ENCODE data around the gene SLC44A3. TPM values are rescaled to one million over a fixed set of nuclear protein-coding genes. Genes with fewer than 3 reads are reported as not detected.
"Not testable (repeated sequence)": the region's sequence is repeated elsewhere in the genome, so short reads cannot be mapped to it uniquely, and the experiment has no call there.

SLC44A3 gene
- total RNA-seq, 2 experiments from 2014 or later: 0.27 to 0.36 TPM

GRCh38 chr1:94836891-94837290, 16.7 kb downstream of the SLC44A3 start:
- H3K36me3 Mint-ChIP-seq (ENCODE audit: low read depth): no peaks in the 10 kb centered on the region
- no peaks in the 10 kb centered on the region for H3K4me1 ChIP-seq (ENCODE audit: insufficient read depth, low read length)
- TF ChIP-seq, protein P1, sequence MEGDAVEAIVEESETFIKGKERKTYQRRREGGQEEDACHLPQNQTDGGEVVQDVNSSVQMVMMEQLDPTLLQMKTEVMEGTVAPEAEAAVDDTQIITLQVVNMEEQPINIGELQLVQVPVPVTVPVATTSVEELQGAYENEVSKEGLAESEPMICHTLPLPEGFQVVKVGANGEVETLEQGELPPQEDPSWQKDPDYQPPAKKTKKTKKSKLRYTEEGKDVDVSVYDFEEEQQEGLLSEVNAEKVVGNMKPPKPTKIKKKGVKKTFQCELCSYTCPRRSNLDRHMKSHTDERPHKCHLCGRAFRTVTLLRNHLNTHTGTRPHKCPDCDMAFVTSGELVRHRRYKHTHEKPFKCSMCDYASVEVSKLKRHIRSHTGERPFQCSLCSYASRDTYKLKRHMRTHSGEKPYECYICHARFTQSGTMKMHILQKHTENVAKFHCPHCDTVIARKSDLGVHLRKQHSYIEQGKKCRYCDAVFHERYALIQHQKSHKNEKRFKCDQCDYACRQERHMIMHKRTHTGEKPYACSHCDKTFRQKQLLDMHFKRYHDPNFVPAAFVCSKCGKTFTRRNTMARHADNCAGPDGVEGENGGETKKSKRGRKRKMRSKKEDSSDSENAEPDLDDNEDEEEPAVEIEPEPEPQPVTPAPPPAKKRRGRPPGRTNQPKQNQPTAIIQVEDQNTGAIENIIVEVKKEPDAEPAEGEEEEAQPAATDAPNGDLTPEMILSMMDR (IDR thresholded peaks at IDR 0.05): no peak
- H3K27me3 Mint-ChIP-seq: peaks cover 29% of the 10 kb centered on the region
- no peaks in the 10 kb centered on the region for H3K9me3 ChIP-seq (ENCODE audit: control insufficient read depth in 1 of 2, insufficient read depth in 1 of 2, low read length in 2 of 2)
- CTCF ChIA-PET: no interaction called here
- POLR2A ChIA-PET: no interaction called here
- ATAC-seq (ENCODE audit: poor library complexity) (no peak), DNase-seq (no peak)
- no peak overlapping the region for H3K4me3 ChIP-seq (ENCODE audit: low read length)
- H3K4me3 Mint-ChIP-seq: no peak overlapping the region
- H3K36me3 ChIP-seq (ENCODE audit: insufficient read depth, low read length): no peaks in the 10 kb centered on the region
- H3K27ac ChIP-seq (ENCODE audit: low read depth in 1 of 2, low read length in 2 of 2): no peak overlapping the region
- H3K9me3 Mint-ChIP-seq: no peaks in the 10 kb centered on the region
- no peak overlapping the region for H3K27ac Mint-ChIP-seq
- H3K27me3 ChIP-seq (ENCODE audit: control insufficient read depth in 1 of 2, insufficient read depth in 2 of 2, low read length in 2 of 2): peaks cover 0 to 6% of the 10 kb centered on the region in 2 experiments
- H3K4me1 Mint-ChIP-seq (ENCODE audit: low read depth): no peaks in the 10 kb centered on the region
- intact Hi-C loops (cut with DNase I, micrococcal nuclease): no loop called here

DNA sequence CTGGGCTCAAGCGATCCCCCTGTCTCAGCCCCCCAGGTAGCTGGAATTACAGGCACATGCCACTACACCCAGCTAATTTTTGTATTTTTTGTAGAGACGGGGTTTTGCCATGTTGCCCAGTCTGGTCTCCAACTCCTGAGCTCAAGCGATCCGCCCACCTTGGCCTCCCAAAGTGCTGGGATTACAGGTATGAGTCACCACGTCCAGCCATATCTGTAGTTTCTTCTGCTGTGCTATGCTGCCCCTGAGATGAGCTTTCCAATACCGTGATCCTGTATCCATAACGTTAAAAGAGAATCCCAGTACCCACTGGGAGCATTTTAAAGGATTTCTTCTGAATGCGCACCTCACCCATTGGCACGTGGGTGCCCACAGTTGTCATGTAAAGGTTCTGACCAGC, 20.2 kb downstream of the SLC44A3 start:
- DNase-seq; H3K4me1 ChIP-seq (ENCODE audit: insufficient read depth, low read length); H3K4me3 Mint-ChIP-seq; ATAC-seq (ENCODE audit: poor library complexity); H3K36me3 ChIP-seq (ENCODE audit: insufficient read depth, low read length); H3K27ac Mint-ChIP-seq; H3K36me3 Mint-ChIP-seq (ENCODE audit: low read depth); H3K9me3 Mint-ChIP-seq; H3K9me3 ChIP-seq (ENCODE audit: control insufficient read depth in 1 of 2, insufficient read depth in 1 of 2, low read length in 2 of 2); intact Hi-C loops (cut with DNase I, micrococcal nuclease); H3K4me3 ChIP-seq (ENCODE audit: low read length); POLR2A ChIA-PET; H3K4me1 Mint-ChIP-seq (ENCODE audit: low read depth); H3K27ac ChIP-seq (ENCODE audit: low read depth in 1 of 2, low read length in 2 of 2): not testable (repeated sequence)
- CTCF ChIA-PET: interaction anchor here (2.2 kb wide), 1 partner anchor 14 kb away, joined by 9 read pairs; no protein-coding TSS in a partner anchor
- peaks cover 4 to 12% of the 10 kb centered on the region in 2 experiments for H3K27me3 ChIP-seq (ENCODE audit: control insufficient read depth in 1 of 2, insufficient read depth in 2 of 2, low read length in 2 of 2)
- H3K27me3 Mint-ChIP-seq: peaks cover 32% of the 10 kb centered on the region

DNA sequence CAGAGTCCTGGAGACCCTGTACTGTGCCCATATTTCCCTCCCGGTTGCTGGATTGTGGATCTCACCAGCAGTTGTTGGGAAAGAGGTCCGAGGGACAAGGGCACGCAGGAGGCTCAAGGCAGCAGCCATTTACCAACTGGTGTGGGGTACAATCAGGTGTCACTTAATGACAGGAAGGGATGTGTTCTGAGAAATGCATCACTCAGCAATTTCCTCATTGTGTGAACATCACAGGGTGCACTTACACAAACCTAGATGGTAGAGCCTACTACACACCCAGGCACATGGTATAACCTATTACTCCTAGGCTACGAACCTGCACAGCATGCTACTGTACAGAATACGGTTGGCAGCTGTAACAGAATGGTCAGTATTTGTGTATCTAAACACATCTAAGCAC, 20.7 kb downstream of the SLC44A3 start:
- TF ChIP-seq, protein P1 (IDR thresholded peaks at IDR 0.05): no peak
- H3K27me3 ChIP-seq (ENCODE audit: control insufficient read depth in 1 of 2, insufficient read depth in 2 of 2, low read length in 2 of 2): peaks cover 0 to 12% of the 10 kb centered on the region in 2 experiments
- H3K27ac ChIP-seq (ENCODE audit: low read depth in 1 of 2, low read length in 2 of 2): no peak overlapping the region
- POLR2A ChIA-PET: no interaction called here
- no peaks in the 10 kb centered on the region for H3K9me3 ChIP-seq (ENCODE audit: control insufficient read depth in 1 of 2, insufficient read depth in 1 of 2, low read length in 2 of 2)
- H3K27me3 Mint-ChIP-seq: peaks cover 28% of the 10 kb centered on the region
- no peak overlapping the region for H3K27ac Mint-ChIP-seq
- H3K4me3 Mint-ChIP-seq: no peak overlapping the region
- H3K4me3 ChIP-seq (ENCODE audit: low read length): no peak overlapping the region
- no peaks in the 10 kb centered on the region for H3K36me3 ChIP-seq (ENCODE audit: insufficient read depth, low read length)
- no peaks in the 10 kb centered on the region for H3K4me1 ChIP-seq (ENCODE audit: insufficient read depth, low read length)
- intact Hi-C loops (cut with DNase I, micrococcal nuclease): no loop called here
- no peaks in the 10 kb centered on the region for H3K36me3 Mint-ChIP-seq (ENCODE audit: low read depth)
- ATAC-seq (ENCODE audit: poor library complexity) (no peak), DNase-seq (no peak)
- no peaks in the 10 kb centered on the region for H3K9me3 Mint-ChIP-seq
- no peaks in the 10 kb centered on the region for H3K4me1 Mint-ChIP-seq (ENCODE audit: low read depth)
- CTCF ChIA-PET: interaction anchor here (2.2 kb wide), 1 partner anchor 14 kb away, joined by 9 read pairs; no protein-coding TSS in a partner anchor

DNA sequence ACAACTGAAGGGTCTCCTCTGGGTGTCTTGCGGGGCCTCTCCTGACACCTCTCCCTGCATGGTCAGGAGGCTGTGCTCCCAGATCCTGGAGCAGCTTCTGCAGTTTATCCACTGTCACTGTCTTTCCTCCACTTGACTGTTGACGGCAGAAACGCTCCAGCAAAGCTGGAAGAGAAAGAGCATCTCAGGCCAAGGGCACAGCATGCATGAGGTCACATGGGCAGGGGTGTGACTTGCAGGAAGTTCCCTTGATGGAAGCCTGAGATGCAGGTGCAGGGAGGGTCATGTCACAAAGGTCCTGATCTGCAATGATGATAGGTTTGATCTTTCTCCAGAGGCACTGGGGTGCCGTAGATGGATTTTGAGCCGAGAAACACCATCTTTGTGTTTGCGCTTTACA, 23.3 kb downstream of the SLC44A3 start:
- H3K36me3 Mint-ChIP-seq (ENCODE audit: low read depth): no peaks in the 10 kb centered on the region
- TF ChIP-seq, protein P1 (IDR thresholded peaks at IDR 0.05): no peak
- CTCF ChIA-PET: no interaction called here
- peaks cover 0 to 12% of the 10 kb centered on the region in 2 experiments for H3K27me3 ChIP-seq (ENCODE audit: control insufficient read depth in 1 of 2, insufficient read depth in 2 of 2, low read length in 2 of 2)
- peaks cover 24% of the 10 kb centered on the region for H3K27me3 Mint-ChIP-seq
- no peak overlapping the region for H3K27ac Mint-ChIP-seq
- H3K9me3 ChIP-seq (ENCODE audit: control insufficient read depth in 1 of 2, insufficient read depth in 1 of 2, low read length in 2 of 2): no peaks in the 10 kb centered on the region
- no peaks in the 10 kb centered on the region for H3K9me3 Mint-ChIP-seq
- peak in 1 of 14 experiments; percentile 2 for DNase-seq
- H3K27ac ChIP-seq (ENCODE audit: low read depth in 1 of 2, low read length in 2 of 2): no peak overlapping the region
- no peaks in the 10 kb centered on the region for H3K36me3 ChIP-seq (ENCODE audit: insufficient read depth, low read length)
- no peak for ATAC-seq (ENCODE audit: poor library complexity)
- H3K4me3 ChIP-seq (ENCODE audit: low read length): no peak overlapping the region
- no peaks in the 10 kb centered on the region for H3K4me1 Mint-ChIP-seq (ENCODE audit: low read depth)
- no peak overlapping the region for H3K4me3 Mint-ChIP-seq
- POLR2A ChIA-PET: no interaction called here
- no peaks in the 10 kb centered on the region for H3K4me1 ChIP-seq (ENCODE audit: insufficient read depth, low read length)
- intact Hi-C loops (cut with DNase I, micrococcal nuclease): no loop called here
